ENCODE measurements around the gene CHERP. TPM values are rescaled to one million over a fixed set of nuclear protein-coding genes. Genes with fewer than 3 reads are reported as not detected.

CHERP gene
- total RNA-seq, 1 donor from 2014 or later, result 70.8 TPM

DNA sequence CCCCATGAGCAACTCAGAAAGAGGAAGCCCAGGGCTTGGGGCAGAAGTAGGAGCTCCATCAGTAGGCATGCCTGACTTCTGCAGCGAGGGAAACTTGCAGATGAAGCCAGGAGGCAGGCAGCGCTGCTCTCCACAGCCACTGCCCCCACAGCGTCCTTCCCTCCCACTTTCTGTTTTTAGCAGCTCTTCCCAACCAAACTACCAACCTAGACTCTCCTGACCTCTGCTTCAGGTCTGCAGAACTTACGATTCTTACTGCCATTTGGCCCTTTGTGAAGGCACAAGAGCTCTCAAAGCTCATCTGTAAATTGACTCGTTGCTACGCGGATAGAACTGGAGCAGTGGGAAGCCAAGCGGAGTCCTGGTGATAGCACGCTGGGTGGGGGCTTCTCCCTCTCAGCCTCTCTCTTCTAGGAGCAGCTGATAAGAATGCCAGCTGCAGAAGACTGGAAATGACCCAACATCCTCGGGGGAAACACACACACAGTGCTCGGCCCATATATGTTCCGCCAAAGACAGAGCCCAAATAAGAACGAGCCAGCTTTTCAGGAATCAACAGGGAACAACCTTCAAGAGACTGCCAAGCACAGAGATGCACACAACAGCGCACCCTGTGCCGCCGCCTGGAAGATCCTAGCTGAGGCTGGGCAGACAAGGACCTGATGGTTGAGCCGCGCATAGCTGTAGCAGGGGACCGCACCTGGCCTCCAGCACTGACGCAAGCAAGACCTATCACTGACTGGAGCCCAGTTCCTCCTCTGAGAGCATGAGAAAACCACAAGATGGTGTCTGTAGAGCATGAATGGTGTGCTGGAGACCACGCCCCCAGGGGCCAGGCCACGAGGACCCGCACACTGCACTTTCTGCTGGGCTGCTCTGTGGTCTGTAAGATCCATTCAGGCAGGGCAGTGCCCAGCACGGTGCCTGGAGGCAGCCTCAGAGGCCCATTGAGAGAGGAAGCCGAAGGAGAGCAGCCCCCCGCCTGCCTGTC lies 45.9 kb upstream of the CHERP start:
- Mint-ChIP-seq H3K27ac (peak overlapping the region; percentile 65), H3K4me3 (no peak overlapping the region), H3K36me3 (no peaks in the 10 kb centered on the region), H3K4me1 (ENCODE audit: unreplicated experiment) (peaks cover 49% of the 10 kb centered on the region), H3K9me3 (no peaks in the 10 kb centered on the region), H3K27me3 (no peaks in the 10 kb centered on the region)
- TF ChIP-seq, protein P1, sequence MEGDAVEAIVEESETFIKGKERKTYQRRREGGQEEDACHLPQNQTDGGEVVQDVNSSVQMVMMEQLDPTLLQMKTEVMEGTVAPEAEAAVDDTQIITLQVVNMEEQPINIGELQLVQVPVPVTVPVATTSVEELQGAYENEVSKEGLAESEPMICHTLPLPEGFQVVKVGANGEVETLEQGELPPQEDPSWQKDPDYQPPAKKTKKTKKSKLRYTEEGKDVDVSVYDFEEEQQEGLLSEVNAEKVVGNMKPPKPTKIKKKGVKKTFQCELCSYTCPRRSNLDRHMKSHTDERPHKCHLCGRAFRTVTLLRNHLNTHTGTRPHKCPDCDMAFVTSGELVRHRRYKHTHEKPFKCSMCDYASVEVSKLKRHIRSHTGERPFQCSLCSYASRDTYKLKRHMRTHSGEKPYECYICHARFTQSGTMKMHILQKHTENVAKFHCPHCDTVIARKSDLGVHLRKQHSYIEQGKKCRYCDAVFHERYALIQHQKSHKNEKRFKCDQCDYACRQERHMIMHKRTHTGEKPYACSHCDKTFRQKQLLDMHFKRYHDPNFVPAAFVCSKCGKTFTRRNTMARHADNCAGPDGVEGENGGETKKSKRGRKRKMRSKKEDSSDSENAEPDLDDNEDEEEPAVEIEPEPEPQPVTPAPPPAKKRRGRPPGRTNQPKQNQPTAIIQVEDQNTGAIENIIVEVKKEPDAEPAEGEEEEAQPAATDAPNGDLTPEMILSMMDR (conservative IDR thresholded peaks at IDR 0.05), result no peak
- DNase-seq (ENCODE audit: extremely low spot score, unreplicated experiment), result no peak

DNA sequence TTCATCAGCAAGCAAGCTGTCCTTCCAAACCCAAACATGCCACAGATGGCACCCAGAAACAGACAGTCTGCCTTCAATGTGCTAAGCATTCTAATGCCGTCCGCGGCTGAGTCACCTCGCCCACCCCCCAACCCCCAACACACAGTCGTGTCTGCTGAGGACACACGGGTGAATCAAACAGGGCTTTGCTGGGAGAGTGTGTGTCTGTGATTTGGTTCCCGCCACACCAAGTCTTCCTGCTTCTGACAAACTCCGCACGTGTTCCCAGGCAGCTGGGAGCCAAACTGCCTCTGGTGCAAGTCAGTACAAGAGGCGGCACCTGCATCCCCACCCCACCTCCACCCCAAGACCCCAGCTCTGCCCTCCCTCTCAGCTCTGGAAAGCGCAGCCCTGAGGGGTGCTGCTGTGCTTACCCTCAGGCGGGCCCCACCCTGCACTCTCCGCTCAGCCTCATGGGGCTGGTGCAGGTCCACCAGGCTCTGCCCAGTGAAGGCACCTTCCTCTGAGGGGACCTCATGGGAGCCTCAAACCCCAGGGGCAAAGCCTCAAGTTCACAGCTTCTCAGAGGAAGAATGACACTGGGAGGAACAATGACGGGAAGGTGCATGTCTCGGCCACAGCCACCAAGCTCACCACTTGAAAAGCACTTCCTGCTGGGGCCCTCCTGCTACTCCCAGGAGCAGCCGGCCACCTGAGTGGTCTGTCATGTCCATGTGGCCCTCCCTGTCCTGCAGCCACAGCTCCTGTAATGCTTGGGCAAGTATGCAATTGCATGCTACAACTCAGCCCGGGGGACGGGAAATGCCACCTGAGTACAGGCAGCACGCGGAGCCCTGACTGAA lies 45.0 kb upstream of the CHERP start:
- DNase-seq (ENCODE audit: extremely low spot score, unreplicated experiment), result no peak
- H3K27ac Mint-ChIP-seq, result peak overlapping the region; percentile 65

DNA sequence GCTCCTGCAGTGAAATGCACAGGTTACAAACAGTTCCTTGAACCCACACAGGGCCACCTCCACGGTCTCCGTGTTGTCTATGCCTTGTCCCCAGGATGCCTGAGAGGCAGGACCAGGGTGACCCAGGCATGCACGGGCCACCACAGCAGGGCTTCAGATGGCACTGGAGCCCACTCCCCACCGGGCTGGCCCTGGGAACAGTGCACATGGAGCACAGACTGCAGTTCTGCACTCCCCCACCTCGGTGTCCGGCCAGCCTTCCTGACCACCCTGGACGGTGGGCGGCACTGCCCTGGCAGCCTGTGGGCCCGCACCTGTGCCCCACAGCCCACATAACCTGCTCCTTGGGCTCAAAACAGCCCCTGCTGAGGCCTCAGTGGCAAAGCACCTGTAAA lies 44.2 kb upstream of the CHERP start:
- H3K4me3 Mint-ChIP-seq, result no peak overlapping the region
- H3K4me1 Mint-ChIP-seq (ENCODE audit: unreplicated experiment), result peaks cover 48% of the 10 kb centered on the region
- no peaks in the 10 kb centered on the region for H3K36me3 Mint-ChIP-seq
- TF ChIP-seq, protein P1 (conservative IDR thresholded peaks at IDR 0.05), result no peak
- H3K27ac Mint-ChIP-seq, result no peak overlapping the region
- DNase-seq (ENCODE audit: extremely low spot score, unreplicated experiment), result no peak
- no peaks in the 10 kb centered on the region for H3K9me3 Mint-ChIP-seq
- H3K27me3 Mint-ChIP-seq, result no peaks in the 10 kb centered on the region

More for the DNA sequence above, 45.0 kb upstream of the CHERP start:
- Mint-ChIP-seq H3K27me3 (no peaks in the 10 kb centered on the region), H3K4me1 (ENCODE audit: unreplicated experiment) (peaks cover 48% of the 10 kb centered on the region), H3K4me3 (no peak overlapping the region), H3K36me3 (no peaks in the 10 kb centered on the region), H3K9me3 (no peaks in the 10 kb centered on the region)
- TF ChIP-seq, protein P1 (conservative IDR thresholded peaks at IDR 0.05), result no peak

DNA sequence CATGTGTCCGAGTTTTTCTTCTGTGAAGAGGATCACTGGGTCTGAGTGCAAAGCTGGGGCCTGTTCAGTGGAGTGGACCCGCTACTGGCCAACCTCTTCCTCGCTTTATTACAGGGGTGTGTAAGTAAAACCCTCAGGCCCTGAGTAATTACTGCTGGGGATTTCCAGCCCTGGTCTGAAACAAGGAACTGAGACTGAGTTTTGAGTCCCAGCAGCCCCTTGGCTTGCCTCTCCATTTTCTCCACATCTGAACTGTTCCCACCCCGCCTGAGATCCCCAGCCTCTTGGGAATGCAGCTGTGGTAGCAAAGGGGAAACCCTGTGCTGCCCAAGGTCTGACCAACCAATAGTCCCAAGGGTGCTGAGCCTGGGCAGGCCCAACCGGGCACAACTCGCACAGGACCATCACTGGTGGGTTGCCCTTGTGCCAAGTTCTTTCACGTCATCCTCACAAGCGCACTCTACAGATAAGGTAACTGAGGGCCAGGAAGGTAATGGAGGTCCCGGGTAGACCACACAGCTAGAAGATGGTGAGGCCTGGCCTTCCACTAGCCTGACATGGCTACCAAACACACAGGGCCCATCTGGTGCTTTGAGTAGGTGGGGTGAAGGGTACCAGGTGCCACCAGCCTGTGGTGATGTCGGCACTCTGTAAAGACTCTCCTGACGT lies 43.7 kb upstream of the CHERP start:
- peak overlapping the region; percentile 91 for H3K27ac Mint-ChIP-seq
- no peaks in the 10 kb centered on the region for H3K27me3 Mint-ChIP-seq
- H3K9me3 Mint-ChIP-seq, result no peaks in the 10 kb centered on the region
- H3K36me3 Mint-ChIP-seq, result no peaks in the 10 kb centered on the region
- TF ChIP-seq, protein P1 (conservative IDR thresholded peaks at IDR 0.05), result no peak
- peaks cover 48% of the 10 kb centered on the region for H3K4me1 Mint-ChIP-seq (ENCODE audit: unreplicated experiment)
- peak overlapping the region; percentile 36 for H3K4me3 Mint-ChIP-seq
- no peak for DNase-seq (ENCODE audit: extremely low spot score, unreplicated experiment)

DNA sequence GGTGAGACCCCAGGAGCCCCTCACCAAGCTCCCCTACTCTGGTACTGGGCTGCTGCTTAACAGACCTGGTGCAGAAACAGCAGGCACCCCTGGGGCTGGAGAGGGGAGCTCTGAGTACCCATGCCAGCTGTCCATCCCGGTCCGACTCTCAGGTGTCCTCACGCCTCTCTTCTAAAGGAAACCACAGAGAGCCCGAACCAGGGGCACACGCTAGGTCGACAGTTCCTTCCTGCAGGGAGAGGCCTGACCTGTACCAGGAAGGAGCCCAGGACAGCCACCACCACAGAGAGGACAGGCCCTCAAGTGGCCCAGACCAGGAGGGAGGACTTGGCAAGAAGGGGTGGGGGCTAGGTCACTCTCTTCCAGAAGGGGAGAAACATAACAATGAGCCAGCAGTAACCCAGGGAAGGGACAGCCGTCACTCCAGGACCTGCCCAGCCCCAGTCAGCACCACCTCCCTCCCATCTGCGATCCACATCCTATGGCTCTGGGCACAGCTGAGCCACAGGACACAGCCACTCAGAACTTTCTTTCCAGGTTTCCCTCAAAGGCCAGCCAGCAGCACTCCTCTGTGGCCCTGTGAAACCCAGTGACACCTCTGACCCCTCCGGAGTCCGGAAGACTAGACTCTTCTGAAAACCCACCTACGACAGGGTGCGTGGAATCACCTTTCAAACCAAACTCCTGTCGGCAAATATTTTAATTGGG lies 43.0 kb upstream of the CHERP start:
- TF ChIP-seq, protein P1 (conservative IDR thresholded peaks at IDR 0.05), result no peak
- Mint-ChIP-seq H3K4me3 (no peak overlapping the region), H3K9me3 (no peaks in the 10 kb centered on the region), H3K27ac (peak overlapping the region; percentile 91), H3K36me3 (no peaks in the 10 kb centered on the region), H3K4me1 (ENCODE audit: unreplicated experiment) (peaks cover 44% of the 10 kb centered on the region), H3K27me3 (no peaks in the 10 kb centered on the region)
- DNase-seq (ENCODE audit: extremely low spot score, unreplicated experiment), result no peak
